Hepatic stellate cell (primary cell): ENCODE results near the gene PITX1.

ENCODE experiments used
- DNase-seq: peaks from one replicate; pipeline ENCODE4 v3.0.0; 2011; ENCODE audit warnings: low spot score

PITX1 gene

DNA sequence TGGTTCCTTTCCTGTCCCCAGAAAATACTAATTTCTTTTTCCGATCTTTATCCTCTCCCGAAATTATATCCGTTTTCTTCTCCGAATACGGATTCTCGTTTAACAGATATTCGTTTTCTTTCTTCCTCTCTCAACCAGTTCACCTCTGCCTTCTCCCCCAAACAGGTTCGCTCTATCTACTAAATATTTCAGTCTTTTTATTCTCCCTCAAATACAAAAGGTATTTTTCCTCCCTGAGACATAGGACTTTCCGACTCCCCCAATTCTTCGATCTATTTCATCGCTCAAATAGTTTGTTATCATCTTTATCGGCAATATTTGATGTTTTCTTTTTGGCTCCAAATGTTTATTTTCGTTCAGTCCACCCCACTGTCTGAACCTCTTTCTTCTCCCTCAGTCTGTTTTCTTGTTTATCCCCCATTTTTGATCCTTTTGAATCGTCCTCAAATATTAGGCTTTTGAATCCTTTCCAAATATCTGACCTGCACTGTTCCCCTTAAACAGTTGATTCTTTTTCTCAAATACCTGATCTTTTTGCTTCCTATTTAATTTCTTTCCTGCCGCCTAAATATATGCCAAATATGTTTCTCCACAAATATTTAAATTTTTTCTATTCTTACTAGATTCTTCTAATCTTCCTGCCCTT lies 4.4 kb downstream of the PITX1 start:
- DNase-seq: no peak

GRCh38 chr5:135028791-135029476 lies 5.1 kb downstream of the PITX1 start:
- DNase-seq: no peak

- no peak for DNase-seq
Measured at GRCh38 chr5:135027697-135028615, 6.1 kb downstream of the PITX1 start.

DNA sequence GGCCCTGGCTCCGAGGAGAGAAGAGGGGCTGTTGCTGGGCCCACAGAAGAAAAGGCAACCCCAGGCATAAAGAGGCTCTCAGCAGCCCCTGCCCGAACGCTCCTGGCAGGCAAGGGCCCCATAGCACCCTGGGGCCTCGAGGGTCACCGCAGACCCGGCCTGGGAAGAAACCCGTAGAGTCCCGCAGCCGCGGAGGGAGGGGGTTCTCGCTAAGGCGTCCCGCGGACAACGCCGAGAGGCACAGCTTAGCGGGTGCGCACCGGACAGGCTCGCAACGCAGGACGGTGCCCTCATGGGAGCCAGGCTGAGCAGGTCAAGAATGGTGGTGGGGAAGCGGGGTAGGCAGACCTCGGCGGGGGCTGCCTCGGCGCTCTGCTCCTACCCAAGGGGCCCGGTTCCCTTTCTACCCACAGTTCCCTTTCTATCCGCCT lies 6.7 kb downstream of the PITX1 start:
- no peak for DNase-seq

DNA sequence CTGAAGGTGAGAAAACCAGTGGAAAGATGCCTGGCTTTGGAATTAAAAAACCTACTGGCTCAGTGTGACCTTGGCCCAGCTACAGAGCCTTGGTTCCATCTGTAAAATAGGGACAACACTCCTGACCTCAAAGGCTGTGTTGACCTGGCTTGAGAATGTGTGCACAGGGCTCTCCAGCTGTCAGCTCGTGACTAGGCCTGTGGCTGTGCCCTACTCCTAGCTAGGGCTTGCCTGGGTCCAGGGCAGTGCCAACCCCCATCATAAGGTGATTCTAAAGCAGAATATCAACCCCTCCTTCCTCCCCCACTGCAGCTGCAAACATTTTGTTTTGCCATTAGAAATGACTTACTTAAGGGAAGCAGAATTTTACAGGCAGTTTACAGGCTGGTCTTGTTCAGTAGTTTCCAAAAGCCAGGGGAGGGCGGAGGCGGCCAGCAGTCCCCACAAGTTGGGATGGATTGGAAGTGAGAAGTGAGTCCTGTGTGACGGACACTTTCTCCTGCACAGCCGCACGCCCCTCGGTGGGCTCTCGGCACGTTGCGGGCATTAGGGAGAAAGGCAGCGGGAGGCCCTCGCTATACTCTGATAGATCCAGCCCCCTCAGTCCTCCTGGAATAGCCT lies 7.3 kb downstream of the PITX1 start:
- no peak for DNase-seq

GRCh38 chr5:135025730-135026644 lies 8.0 kb downstream of the PITX1 start:
- no peak for DNase-seq

- no peak for DNase-seq
Measured at GRCh38 chr5:135024956-135025729, 8.9 kb downstream of the PITX1 start.

GRCh38 chr5:135020111-135020895 lies 13.7 kb downstream of the PITX1 start:
- no peak for DNase-seq

DNA sequence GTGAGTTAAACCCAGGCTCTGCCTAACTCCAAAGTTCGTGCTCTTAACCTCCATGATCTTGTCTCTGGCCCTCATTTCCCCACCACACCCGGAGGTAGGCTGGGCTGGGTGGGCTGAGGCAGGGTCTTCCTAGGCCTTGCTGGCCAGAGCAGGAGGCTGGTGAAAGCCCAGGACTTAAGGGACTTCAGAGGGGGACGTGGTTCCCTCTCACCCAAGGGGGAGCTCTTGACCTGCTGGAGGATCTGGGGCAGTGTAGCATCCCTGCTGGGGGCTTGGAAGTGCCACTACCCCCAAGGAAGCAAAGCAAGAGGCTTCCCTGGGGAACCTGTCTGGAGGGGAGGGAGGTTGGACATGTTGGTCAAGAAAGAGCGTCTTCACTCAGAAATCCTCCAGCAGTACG lies 14.7 kb downstream of the PITX1 start:
- no peak for DNase-seq

GRCh38 chr5:135018457-135018856 lies 15.6 kb downstream of the PITX1 start:
- no peak for DNase-seq

DNA sequence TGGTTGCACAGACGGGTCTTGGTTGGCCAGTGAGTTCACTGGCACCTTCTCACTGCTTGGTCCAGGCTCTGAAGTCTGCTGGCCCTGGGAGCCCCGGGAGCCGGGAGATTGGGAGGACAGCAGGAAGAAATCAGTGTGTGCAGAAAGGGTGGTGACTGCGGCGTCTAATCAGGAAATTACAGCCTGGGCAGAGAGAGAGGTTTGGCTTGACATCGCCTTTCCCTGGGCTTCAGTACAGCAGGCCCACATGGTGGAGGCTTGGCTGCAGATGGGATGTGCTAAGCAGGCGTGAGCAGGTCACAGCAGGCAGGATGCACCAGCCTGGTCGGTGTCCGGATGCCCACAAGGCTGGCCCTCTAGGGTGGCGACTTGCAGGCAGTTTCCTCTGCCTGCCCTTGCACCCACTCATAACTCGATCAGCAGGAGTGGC lies 17.2 kb downstream of the PITX1 start:
- DNase-seq: no peak

DNA sequence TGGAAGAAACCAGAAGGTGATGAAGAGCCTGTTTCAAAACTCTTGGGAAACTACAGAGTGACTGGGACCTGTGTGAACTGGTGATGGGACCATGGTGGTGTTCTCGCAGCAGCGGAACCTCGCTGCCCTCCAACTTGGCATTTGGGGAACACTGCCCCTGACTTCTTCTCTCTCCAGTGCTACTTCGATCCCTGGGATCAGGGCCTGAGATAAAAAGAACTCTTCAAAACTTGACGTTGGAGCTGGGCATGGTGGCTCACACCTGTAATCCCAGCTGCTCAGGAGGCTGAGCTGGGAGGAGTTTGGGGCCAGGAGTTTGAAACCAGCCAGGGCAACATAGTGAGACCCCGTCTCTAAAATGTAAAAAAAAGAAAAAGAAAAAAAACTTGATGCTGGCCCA lies 18.1 kb downstream of the PITX1 start:
- no peak for DNase-seq

- DNase-seq: no peak
Measured at GRCh38 chr5:135013947-135014570, 20.0 kb downstream of the PITX1 start.

DNA sequence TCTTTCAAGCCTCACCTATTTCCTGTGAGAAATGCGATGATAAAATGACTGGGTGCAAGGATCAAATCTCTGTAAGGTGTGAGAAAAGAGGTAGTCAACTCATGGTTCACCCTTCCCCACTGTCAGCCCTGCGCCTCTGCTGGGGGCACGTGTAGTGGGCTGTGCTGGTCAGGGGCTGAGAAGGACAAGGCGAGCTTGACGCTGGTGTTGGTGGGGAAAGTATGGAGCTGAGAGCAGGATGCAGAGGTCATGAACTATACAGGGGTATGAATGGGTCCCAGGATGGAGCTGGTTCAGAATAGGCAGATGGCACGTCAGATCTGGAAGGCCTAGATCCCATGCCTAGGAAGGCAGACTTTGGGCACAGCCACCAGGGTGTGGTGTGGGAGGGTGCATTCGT lies 20.6 kb downstream of the PITX1 start:
- no peak for DNase-seq

- no peak for DNase-seq
Measured at GRCh38 chr5:135012951-135013391, 21.1 kb downstream of the PITX1 start.

DNA sequence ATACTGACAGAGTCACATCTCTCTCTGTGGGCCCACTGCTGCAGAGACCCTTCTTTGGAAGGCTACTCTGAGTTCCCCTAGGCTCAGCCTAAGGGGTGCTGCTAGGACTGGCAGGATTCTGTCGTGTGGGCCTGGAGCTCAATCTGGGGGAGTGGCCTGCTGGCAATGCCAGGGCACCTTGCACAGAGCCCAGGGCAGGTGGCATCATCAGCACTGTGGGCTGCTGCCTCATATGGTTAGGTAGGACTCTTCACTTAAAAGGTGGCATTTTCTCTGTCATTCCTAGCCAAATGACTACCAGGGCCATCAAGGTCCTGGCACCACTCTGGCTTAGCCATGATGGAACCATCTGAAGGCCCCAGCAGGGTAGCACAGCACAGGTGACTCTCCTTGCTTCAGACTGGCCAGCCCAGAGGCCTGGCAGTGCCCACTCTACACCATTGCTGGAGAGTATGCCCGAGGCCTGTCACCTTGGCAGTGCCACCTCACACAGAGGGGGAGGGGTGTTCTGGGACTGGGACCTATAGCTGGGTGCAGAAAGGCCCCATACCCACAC lies 21.9 kb downstream of the PITX1 start:
- DNase-seq: no peak

DNA sequence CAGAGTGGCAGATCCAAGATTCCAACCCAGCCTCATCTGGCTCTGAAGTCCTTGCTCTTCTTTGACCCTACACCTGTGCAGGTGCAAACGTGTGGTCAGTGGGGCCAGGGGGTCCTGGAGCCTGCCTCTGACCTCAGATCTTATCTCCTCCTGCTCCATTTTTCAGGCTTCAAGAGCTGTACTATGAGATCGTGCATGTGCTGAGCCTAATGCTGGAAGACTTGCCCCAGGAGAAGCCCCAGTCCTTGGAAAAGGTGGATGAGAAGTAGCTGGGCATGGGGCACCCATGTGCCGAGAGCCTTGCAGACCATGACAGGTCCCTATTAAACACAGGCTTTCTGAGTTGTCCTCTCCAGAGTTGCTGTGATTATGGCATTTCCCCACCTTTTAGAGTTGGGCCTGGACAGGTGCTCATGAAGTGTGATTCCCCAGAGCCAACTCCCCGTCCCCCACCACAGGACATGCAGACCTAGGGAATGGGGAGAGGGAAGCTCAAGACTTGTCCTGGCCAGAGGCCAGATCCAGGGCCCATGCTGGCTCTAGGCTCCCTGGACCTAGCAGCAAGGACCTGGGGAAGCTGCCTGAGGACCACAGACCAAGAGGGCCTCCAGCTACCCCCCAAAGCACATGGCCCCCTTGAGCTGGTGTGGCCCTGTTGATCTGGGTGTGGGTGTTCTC lies 22.5 kb downstream of the PITX1 start:
- DNase-seq: no peak
